ENCODE measurements around the gene APOBR. TPM values are rescaled to one million over a fixed set of nuclear protein-coding genes. Genes with fewer than 3 reads are reported as not detected.

Gene APOBR
- total RNA-seq, 2 experiments from 2014 or later = 0.47 to 3.4 TPM

DNA sequence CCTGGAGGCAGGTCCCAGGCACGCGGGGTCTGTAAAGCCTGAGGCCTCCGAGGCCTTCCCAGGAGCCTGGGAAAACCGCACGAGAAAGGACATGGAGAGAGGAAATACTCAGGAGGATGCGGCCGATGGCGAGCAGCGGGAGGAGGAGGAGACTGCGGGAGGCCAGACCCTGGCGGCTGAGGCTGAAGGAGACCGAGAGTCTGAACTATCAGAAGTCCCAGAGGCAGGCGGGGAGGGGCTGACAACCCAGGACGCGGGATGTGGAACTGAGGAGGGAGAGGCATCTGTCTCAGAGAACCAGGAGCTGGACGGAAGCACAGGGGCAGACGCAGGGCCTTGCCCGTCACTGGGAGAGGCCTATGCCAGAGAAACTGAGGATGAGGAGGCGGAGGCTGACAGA is 2.4 kb downstream of the APOBR start:
- Histone ChIP-seq H3K27ac (ENCODE audit: low read depth, low read length, poor library complexity, severe bottlenecking) (no peak overlapping the region), H3K4me2 (ENCODE audit: low read length) (no peak overlapping the region), H3K4me3 (ENCODE audit: low read depth, low read length, poor library complexity, severe bottlenecking) (no peak overlapping the region), H3K79me2 (ENCODE audit: insufficient read depth, low read depth, low read length) (peaks cover 12% of the 10 kb centered on the region; the same call in 1 of the 2 replicates), H4K20me1 (ENCODE audit: insufficient read depth, low read length) (no peaks in the 10 kb centered on the region), H3K9me2 (ENCODE audit: insufficient read depth, low read length) (no peaks in the 10 kb centered on the region), H3K4me1 (ENCODE audit: insufficient read depth, low read length, poor library complexity, severe bottlenecking) (peaks cover 31% of the 10 kb centered on the region), H2AFZ (ENCODE audit: low read length) (no peak overlapping the region), H3K9me3 (ENCODE audit: low read length) (no peaks in the 10 kb centered on the region), H3K36me3 (ENCODE audit: insufficient read depth, low read length) (no peaks in the 10 kb centered on the region)
- CTCF ChIA-PET (ENCODE audit: unreplicated experiment) = no interaction called here
- intact Hi-C loops (cut with micrococcal nuclease; ENCODE audit: unreplicated experiment) = no loop called here
- no TSS peak for BruUV-seq (replicated peaks)
- POLR2A ChIA-PET = interaction anchor here (0.6 kb wide), 1 partner anchor 331 kb away, joined by 3 read pairs; no protein-coding TSS in a partner anchor
- no peak for DNase-seq (ENCODE audit: low spot score)
- TF ChIP-seq, protein P1, sequence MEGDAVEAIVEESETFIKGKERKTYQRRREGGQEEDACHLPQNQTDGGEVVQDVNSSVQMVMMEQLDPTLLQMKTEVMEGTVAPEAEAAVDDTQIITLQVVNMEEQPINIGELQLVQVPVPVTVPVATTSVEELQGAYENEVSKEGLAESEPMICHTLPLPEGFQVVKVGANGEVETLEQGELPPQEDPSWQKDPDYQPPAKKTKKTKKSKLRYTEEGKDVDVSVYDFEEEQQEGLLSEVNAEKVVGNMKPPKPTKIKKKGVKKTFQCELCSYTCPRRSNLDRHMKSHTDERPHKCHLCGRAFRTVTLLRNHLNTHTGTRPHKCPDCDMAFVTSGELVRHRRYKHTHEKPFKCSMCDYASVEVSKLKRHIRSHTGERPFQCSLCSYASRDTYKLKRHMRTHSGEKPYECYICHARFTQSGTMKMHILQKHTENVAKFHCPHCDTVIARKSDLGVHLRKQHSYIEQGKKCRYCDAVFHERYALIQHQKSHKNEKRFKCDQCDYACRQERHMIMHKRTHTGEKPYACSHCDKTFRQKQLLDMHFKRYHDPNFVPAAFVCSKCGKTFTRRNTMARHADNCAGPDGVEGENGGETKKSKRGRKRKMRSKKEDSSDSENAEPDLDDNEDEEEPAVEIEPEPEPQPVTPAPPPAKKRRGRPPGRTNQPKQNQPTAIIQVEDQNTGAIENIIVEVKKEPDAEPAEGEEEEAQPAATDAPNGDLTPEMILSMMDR (conservative IDR thresholded peaks at IDR 0.05; ENCODE audit: low read length) = no peak
- no peak for TF ChIP-seq EZH2phosphoT487 (IDR thresholded peaks at IDR 0.05; ENCODE audit: borderline replicate concordance, low read depth, low read length)

DNA sequence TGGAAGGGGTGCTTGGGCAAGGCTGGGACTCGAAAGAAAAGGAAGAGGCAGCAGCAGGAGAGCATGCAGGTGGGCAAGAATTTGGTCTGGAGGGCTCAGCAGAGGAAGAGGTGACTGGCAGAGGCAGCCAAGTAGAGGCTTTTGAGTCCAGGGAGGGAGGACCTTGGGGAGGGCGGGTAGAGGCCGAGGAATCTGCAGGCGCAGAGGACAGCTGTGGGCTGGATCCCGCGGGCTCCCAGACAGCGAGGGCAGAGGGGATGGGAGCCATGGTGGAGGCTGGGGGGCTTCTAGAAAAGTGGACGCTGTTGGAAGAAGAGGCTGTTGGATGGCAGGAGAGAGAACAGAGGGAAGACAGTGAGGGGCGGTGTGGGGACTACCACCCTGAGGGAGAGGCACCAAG is 2.9 kb downstream of the APOBR start:
- POLR2A ChIA-PET = no interaction called here
- Histone ChIP-seq H3K9me2 (ENCODE audit: insufficient read depth, low read length) (no peaks in the 10 kb centered on the region), H3K27ac (ENCODE audit: low read depth, low read length, poor library complexity, severe bottlenecking) (no peak overlapping the region), H3K9me3 (ENCODE audit: low read length) (no peaks in the 10 kb centered on the region), H3K79me2 (ENCODE audit: insufficient read depth, low read depth, low read length) (peaks cover 10% of the 10 kb centered on the region; the same call in 1 of the 2 replicates), H2AFZ (ENCODE audit: low read length) (no peak overlapping the region), H3K36me3 (ENCODE audit: insufficient read depth, low read length) (no peaks in the 10 kb centered on the region), H3K4me1 (ENCODE audit: insufficient read depth, low read length, poor library complexity, severe bottlenecking) (peaks cover 30% of the 10 kb centered on the region), H4K20me1 (ENCODE audit: insufficient read depth, low read length) (no peaks in the 10 kb centered on the region), H3K4me2 (ENCODE audit: low read length) (no peak overlapping the region), H3K4me3 (ENCODE audit: low read depth, low read length, poor library complexity, severe bottlenecking) (no peak overlapping the region)
- BruUV-seq (replicated peaks) = no TSS peak
- no peak for DNase-seq (ENCODE audit: low spot score)
- TF ChIP-seq, protein P1 (conservative IDR thresholded peaks at IDR 0.05; ENCODE audit: low read length) = no peak
- no peak for TF ChIP-seq EZH2phosphoT487 (IDR thresholded peaks at IDR 0.05; ENCODE audit: borderline replicate concordance, low read depth, low read length)
- CTCF ChIA-PET (ENCODE audit: unreplicated experiment) = no interaction called here
- intact Hi-C loops (cut with micrococcal nuclease; ENCODE audit: unreplicated experiment) = no loop called here

DNA sequence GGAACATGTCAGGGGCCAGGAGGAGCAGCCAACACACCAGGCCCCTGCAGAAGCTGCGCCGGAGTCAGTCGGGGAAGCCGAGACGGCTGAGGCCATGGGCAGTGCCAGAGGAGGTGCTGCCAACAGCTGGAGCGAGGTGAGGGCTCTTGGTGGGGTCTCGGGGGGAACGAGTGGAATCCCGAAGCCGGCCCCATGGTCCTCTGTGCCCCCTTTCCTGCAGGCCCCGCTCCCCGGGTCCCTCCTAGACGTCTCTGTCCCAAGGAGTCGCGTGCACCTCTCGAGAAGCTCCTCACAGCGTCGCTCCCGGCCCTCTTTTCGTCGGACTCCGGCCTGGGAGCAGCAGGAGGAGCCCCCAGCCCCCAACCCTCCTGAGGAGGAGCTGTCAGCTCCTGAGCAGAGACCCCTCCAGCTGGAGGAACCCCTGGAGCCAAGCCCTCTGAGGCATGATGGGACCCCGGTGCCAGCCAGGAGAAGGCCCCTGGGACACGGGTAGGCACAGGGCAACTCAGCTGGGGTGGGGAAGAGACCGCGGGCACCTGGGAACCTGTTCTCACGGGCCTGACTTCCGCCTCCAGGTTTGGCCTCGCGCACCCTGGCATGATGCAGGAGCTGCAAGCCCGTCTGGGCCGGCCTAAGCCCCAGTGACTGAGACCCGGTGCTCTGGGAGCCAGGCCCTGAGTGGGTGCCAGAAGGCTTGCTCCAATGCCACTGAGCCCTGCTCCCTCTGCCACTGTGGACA is 3.6 kb downstream of the APOBR start:
- TF ChIP-seq, protein P1 (conservative IDR thresholded peaks at IDR 0.05; ENCODE audit: low read length) = no peak
- intact Hi-C loops (cut with micrococcal nuclease; ENCODE audit: unreplicated experiment) = no loop called here

More for the DNA sequence above, 3.6 kb downstream of the APOBR start:
- POLR2A ChIA-PET = no interaction called here
- Histone ChIP-seq H3K36me3 (ENCODE audit: insufficient read depth, low read length) (no peaks in the 10 kb centered on the region), H3K4me1 (ENCODE audit: insufficient read depth, low read length, poor library complexity, severe bottlenecking) (peaks cover 24% of the 10 kb centered on the region), H3K27ac (ENCODE audit: low read depth, low read length, poor library complexity, severe bottlenecking) (no peak overlapping the region), H3K4me2 (ENCODE audit: low read length) (no peak overlapping the region), H2AFZ (ENCODE audit: low read length) (no peak overlapping the region), H3K9me3 (ENCODE audit: low read length) (no peaks in the 10 kb centered on the region), H3K79me2 (ENCODE audit: insufficient read depth, low read depth, low read length) (peaks cover 4% of the 10 kb centered on the region; the same call in 1 of the 2 replicates), H3K4me3 (ENCODE audit: low read depth, low read length, poor library complexity, severe bottlenecking) (no peak overlapping the region), H3K9me2 (ENCODE audit: insufficient read depth, low read length) (no peaks in the 10 kb centered on the region), H4K20me1 (ENCODE audit: insufficient read depth, low read length) (no peaks in the 10 kb centered on the region)
- CTCF ChIA-PET (ENCODE audit: unreplicated experiment) = no interaction called here
- no peak for DNase-seq (ENCODE audit: low spot score)
- TSS peak; percentile 52 for BruUV-seq (replicated peaks)

Data from OCI-LY7 (cell line).